Fibroblast of skin of scalp (primary cell): Measurements from ENCODE around the gene CYP19A1.
"Not testable (repeated sequence)": the region's sequence is repeated elsewhere in the genome, so short reads cannot be mapped to it uniquely, and the experiment has no call there.

Source experiments
- DNase-seq: peaks from one replicate; pipeline ENCODE4 v3.0.0-alpha.2; 2013

The CYP19A1 gene

DNA sequence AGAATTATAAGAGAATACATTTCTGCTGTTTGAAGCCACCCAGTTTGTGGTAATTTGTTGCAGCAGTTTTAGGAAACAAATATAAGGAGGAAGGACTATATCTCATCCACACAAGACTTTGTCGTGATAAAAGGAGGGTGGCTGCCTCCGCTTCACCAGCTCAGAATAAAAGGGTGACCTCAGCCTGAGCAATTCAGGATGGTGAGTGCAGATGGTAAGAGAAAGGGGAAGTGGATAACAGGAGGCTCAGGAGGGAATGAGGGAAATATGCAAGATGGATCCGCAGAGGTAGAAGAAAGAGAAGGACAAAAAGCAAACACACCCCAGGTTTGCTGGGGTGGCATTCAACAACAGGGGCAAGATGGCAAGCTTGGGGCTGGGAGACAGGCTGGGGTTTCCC is 135.6 kb downstream of the CYP19A1 start:
- no peak for DNase-seq

GRCh38 chr15:51201581-51201980 is 136.8 kb downstream of the CYP19A1 start:
- DNase-seq: no peak

- DNase-seq: no peak
Measured at GRCh38 chr15:51200792-51201191, 137.6 kb downstream of the CYP19A1 start.

DNA sequence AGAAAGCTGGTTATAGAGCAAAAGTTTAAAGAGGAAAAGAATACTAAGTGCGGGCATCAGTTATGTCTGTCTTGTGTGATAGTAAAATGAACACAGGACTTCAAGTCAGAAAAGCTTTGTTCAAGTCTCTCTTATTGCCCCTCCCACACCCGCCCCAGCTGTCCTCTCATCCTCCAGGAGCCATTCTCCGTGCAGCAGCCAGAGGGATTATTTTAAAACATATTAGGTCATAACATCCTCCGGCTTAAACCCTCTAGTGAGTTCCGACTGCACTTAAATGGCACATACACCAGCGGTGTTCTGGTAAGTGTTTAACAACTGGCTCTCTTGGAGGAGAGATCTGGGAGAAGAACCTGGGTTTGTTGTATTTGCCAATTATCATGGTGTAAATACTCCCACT is 138.9 kb downstream of the CYP19A1 start:
- DNase-seq: no peak

GRCh38 chr15:51198701-51199232 is 139.6 kb downstream of the CYP19A1 start:
- peak; percentile 28 for DNase-seq

DNA sequence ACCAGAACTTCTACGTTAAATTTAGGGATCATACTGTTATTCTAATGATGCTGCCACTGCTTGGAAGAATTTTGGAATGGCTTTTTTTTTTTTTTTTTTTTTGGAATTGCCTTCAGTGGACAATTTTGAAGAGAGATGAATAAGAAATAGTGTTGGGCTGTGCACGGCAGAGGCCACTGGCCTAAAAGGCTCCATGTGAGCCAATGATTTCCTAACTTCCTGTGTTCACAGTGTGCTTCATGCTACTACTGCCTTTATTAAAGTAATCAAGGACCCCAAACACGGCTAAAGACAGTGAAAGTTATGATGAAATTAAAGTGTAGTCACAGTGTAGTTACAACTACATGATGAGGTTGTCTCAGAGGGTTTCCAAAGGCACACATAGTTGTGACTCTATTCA is 142.9 kb downstream of the CYP19A1 start:
- no peak for DNase-seq

DNA sequence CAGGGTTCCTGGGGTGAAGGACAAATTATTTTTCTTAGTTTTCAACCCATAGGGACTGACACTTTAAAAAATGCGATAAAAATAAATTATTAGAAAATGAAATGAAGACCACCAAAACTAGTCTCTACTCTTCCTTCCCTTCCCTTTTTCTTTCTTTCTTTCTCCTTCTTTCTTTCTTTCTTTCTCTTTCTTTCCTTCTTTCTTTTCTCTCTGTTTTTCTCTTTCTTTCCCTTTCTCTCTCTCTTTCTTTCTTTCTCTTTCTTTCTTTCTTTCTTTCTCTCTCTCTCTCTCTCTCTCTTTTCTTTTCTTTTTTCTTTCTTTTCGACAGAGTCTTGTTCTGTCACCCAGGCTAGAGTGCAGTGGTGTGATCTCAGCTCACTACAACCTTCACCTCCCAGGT is 144.4 kb downstream of the CYP19A1 start:
- DNase-seq: no peak

- peak; percentile 84 for DNase-seq
Measured at GRCh38 chr15:51193526-51193925, 144.9 kb downstream of the CYP19A1 start.

DNA sequence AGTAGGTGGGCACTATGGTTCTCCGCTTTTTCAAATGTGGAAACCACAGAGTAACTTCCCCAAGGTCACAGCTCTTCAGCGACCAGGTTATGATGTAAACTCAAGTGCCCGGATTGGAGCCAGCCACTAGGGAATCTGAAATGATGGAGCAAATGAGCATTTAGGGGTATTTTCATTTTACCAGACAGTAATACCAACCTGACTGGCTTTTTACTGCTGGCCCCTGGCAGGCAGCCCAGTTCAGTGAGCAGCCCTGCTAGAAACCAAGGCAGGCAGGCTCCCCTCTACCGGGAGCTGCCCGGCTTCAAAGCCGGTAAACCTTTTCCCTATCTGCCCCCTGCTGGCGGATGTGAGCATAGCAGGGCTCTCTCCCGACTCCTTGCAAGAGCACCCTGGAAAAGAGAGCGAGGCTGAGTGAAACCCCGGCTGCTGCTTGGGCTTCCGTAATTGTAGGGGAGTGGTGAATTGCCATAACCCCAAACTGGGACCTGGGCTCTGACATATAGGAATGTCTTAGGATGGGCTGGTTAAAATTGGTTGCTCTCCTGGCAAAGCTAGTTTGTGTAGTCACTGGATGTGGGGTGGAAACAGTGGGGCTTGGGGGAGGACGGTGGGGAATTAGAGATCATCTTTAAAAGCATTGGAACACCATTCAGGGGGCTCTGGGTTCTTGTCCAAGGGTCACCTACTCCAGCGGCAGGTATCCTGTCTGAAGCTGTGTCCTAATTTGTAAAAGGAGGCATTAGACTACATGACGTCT is 145.7 kb downstream of the CYP19A1 start:
- DNase-seq: peak; percentile 84

GRCh38 chr15:51191766-51192165 is 146.6 kb downstream of the CYP19A1 start:
- no peak for DNase-seq

DNA sequence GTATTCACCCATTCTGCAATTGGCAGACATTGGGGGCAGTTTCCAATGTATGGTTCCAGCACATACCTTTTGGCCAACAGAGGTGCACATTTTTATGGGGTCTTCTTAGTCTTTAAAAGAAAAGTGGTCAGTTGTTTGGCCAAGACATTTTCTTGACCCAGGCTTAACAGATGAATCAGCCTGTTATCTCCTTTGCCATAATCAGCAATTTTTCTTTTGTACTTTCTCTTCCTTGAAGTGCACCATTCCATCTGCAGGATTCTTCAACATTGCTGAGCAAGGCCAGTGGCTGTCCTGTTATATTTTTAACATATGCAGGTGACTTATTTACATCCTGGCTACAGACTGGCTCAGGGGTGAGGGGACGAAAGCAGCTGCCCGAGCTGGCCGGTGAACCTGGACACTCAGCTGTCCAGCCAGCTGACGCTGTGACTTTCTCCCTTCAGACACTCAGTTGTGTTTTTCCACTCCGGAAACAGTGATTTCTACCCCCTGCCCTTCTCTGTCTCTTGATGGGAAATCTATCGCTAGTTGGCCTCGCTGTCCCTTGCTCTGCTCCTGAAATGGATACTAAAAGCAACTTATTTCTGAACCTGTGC is 147.2 kb downstream of the CYP19A1 start:
- no peak for DNase-seq

- DNase-seq: no peak
Measured at GRCh38 chr15:51190424-51191068, 147.8 kb downstream of the CYP19A1 start.

DNA sequence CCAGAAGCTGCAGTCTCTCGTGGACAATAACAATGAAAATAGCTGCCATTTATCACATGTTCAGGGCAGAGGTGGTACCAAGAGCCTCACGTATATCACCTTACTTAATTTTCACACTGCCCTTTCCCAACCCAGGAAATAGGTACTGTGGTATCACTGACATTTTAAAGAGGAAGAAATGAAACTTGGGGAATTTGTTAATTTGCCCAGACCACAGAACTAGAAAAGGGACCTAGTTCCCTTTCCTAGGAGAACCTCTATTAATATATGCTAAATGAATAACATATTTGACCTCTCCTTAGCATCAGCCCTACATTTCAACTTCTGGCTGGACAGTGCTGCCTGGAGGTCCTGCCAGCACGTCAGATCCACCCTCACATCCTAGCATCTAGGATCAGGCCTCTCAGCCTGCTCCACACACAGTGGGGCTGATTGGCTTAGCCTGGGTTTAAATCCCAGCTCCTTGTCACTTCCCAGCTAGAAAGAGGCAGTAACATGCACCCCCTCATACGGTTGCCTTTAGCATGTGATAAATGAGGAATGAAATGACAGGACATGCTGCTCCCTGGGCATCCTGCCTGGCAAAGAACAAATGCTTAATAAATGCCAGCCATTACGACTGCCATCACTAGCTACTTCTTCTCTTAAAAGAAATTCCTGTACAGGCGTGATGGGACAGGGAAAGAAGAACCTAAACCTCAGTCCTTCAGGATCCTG is 148.6 kb downstream of the CYP19A1 start:
- no peak for DNase-seq

GRCh38 chr15:51188791-51189190 is 149.6 kb downstream of the CYP19A1 start:
- DNase-seq: not testable (repeated sequence)

DNA sequence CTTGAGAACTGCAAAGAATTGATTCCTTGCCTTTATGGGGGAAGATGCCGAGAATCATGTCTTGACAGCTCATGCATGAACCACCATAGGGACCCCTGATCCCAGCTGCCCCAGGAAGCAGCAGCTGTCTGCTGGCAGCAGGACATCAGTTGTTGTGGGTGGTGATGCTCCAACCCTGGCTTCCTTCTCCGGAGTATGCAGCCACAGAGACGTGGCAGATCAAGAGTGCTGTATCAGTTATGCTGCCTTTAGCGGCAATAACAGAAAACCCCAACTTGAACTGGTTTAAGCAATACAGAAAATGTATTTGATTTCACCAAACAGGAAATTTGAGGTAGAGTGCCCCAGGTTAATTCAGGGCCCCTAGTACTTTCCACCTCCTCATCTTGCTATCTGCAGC is 151.5 kb downstream of the CYP19A1 start:
- no peak for DNase-seq

DNA sequence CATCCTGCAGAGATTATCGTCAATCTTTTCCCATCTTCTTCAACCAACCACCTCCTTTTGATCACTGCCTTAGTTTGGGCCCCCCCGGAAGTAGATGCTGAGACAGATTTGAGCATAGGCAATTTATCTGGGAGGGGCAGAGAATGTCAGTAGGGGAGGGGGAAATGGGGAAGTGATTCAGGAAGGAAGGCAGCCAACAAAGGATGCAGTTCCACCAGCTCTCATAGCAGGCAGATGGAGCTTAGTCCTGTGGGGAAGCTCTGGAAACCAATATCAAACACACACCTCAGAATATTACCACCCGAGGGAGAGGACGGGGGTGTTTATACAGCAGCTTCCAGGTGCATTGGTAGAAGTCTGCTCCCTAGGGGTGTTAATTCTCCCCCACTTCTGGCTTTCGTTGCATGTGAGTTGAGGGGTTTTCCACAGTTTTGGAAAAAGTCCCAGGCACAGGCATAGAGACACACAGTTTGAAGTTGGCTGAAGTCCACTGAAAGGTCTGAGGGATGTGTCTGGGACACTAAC is 152.2 kb downstream of the CYP19A1 start:
- DNase-seq: no peak

- DNase-seq: no peak
Measured at GRCh38 chr15:51185213-51186159, 152.9 kb downstream of the CYP19A1 start.

DNA sequence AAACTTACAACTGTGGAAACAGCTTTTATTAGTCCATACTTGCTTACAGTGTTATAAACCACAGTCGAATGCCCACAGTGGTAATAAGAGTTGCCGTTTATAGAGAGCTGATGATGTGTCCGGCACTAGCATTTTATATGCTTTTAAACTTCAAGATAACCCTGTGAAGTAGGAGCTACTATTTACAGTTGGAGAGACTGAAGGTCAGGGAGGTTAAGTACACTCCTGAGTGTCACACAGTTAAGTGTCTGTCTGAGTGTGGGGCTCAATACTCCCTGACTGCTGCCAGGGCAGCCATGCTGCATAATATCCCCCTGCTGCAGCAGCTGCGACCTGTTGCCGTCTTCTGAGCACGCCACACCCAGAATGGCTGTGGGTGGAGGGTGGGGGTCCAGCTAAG is 153.8 kb downstream of the CYP19A1 start:
- no peak for DNase-seq

- no peak for DNase-seq
Measured at GRCh38 chr15:51183076-51183475, 155.3 kb downstream of the CYP19A1 start.

DNA sequence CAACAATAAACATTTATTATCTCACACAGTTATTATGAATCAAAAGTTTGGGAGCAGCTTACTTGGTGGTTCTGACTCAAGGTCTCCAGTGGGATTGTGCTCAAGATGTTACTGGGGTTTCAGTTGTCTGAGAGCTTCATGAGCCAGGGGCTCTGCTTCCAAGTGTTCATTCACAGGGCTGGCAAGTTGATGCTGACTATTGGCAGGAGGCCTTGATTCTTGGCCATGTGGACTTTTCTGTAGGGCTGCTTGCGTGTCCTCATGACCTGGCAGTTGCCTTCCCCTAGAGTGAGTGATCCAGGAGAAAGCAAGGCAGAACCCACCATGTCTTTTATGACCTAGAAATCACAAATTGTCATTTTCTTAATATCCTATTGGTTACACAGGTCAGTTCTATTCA is 156.5 kb downstream of the CYP19A1 start:
- DNase-seq: no peak

DNA sequence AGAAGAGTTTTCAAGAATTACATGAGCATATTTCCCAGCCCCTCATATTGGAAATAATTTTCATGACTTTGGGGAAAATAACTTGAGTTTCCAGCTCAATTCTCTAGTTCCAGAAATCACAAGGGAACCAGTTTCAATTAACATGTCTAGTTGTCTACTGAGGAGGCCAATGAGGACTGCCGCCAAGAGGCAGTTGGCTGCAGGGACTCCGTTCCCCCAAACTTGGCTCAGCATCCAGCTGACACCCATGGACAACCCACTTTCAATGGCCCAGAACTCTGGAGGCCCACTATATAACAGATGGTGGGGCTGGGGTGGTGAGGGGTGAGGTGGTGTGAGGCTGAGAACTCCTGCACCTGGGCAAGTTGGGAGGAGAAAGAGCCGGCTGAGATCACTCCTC is 157.2 kb downstream of the CYP19A1 start:
- DNase-seq: no peak

DNA sequence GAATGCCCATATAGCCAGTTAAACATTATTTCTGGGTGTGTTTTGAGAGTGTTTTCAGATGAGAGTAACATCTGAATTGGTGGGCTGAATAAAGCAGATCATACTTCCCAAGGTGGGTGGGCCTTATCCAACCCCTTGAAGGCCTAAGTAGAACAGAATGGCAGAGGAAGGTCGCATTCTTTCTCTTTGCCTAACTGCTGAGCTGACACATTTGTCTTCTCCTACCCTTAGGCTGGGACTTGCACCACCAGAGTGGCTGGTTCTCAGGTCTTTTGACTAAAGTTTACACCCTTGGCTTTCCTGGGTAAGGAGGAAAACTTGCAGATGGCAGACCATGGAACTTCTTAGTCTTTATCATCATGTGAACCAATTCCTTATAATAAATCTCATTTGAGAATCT is 157.9 kb downstream of the CYP19A1 start:
- DNase-seq: no peak
